ENCODE results near the gene SP110. TPM values are rescaled to one million over a fixed set of nuclear protein-coding genes. Genes with fewer than 3 reads are reported as not detected.

Gene SP110
- total RNA-seq, 1 donor from 2014 or later = 14.8 TPM

- Histone ChIP-seq H3K36me3 (ENCODE audit: control insufficient read depth, insufficient read depth, low read length) (no peaks in the 10 kb centered on the region), H3K27me3 (ENCODE audit: control insufficient read depth, insufficient read depth, low read length) (no peaks in the 10 kb centered on the region), H3K4me3 (ENCODE audit: low read depth, low read length) (no peak overlapping the region)
- DNase-seq (ENCODE audit: low read depth) = no peak
- TF ChIP-seq, protein P1, sequence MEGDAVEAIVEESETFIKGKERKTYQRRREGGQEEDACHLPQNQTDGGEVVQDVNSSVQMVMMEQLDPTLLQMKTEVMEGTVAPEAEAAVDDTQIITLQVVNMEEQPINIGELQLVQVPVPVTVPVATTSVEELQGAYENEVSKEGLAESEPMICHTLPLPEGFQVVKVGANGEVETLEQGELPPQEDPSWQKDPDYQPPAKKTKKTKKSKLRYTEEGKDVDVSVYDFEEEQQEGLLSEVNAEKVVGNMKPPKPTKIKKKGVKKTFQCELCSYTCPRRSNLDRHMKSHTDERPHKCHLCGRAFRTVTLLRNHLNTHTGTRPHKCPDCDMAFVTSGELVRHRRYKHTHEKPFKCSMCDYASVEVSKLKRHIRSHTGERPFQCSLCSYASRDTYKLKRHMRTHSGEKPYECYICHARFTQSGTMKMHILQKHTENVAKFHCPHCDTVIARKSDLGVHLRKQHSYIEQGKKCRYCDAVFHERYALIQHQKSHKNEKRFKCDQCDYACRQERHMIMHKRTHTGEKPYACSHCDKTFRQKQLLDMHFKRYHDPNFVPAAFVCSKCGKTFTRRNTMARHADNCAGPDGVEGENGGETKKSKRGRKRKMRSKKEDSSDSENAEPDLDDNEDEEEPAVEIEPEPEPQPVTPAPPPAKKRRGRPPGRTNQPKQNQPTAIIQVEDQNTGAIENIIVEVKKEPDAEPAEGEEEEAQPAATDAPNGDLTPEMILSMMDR (IDR thresholded peaks at IDR 0.05; ENCODE audit: insufficient read depth, low read length, poor library complexity, severe bottlenecking) = no peak
Measured at GRCh38 chr2:230184727-230185578, 34.8 kb downstream of the SP110 start.

GRCh38 chr2:230181195-230181594 is 38.6 kb downstream of the SP110 start:
- no peak for DNase-seq (ENCODE audit: low read depth)
- H3K27me3 ChIP-seq (ENCODE audit: control insufficient read depth, insufficient read depth, low read length) = no peaks in the 10 kb centered on the region
- no peaks in the 10 kb centered on the region for H3K36me3 ChIP-seq (ENCODE audit: control insufficient read depth, insufficient read depth, low read length)
- TF ChIP-seq, protein P1 (IDR thresholded peaks at IDR 0.05; ENCODE audit: insufficient read depth, low read length, poor library complexity, severe bottlenecking) = no peak
- no peak overlapping the region for H3K4me3 ChIP-seq (ENCODE audit: low read depth, low read length)

- H3K36me3 ChIP-seq (ENCODE audit: control insufficient read depth, insufficient read depth, low read length) = no peaks in the 10 kb centered on the region
Measured at GRCh38 chr2:230179907-230180306, 39.9 kb downstream of the SP110 start.

DNA sequence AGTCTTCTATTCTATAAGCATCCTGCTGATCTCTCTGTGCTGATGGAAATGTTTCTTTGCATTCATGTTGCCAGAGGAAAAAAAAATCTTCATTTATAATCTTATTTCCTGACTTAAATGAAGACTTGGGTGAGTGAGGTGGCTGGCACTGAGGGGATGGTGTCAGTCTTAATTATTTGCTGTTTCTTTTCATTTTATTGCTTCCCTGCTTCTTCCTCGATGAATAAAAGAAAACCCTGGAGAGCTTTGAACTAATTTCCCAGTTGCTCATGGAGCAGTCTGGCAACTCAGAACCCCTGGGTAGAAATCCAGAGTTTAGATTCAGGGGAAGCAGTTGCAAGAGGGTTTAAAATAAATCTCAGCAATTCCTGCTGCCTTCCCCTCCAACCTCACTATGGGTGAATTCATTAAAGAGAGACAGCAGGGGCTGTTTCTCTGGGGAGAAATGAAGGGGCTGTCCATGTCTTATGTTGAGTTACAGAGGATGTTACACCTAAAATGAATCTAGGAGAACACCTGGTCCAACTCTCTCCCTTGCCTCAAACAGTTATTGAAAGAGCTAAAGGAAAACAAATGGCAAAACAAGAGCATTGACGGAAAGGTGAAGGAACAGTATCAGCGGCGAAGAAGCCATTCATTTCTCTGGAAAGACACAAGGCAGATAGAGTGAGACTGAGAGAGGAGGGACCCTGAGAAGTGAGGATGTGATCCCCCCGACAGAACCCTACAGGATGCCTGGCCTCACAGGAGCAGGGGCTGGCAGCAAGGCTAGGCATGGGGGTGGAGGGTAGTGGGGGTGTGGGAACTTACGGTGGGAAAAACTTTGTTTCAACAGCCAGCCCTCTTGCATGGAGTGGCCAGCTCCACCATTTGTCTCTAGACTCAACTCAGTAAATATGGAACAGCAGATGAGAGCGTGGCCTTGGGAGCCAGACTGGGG is 41.0 kb downstream of the SP110 start:
- H3K27me3 ChIP-seq (ENCODE audit: control insufficient read depth, insufficient read depth, low read length) = no peaks in the 10 kb centered on the region
- TF ChIP-seq, protein P1 (IDR thresholded peaks at IDR 0.05; ENCODE audit: insufficient read depth, low read length, poor library complexity, severe bottlenecking) = no peak
- DNase-seq (ENCODE audit: low read depth) = no peak
- no peaks in the 10 kb centered on the region for H3K36me3 ChIP-seq (ENCODE audit: control insufficient read depth, insufficient read depth, low read length)
- H3K4me3 ChIP-seq (ENCODE audit: low read depth, low read length) = no peak overlapping the region

More at GRCh38 chr2:230179907-230180306, 39.9 kb downstream of the SP110 start:
- DNase-seq (ENCODE audit: low read depth) = no peak
- H3K27me3 ChIP-seq (ENCODE audit: control insufficient read depth, insufficient read depth, low read length) = no peaks in the 10 kb centered on the region
- TF ChIP-seq, protein P1 (IDR thresholded peaks at IDR 0.05; ENCODE audit: insufficient read depth, low read length, poor library complexity, severe bottlenecking) = no peak
- no peak overlapping the region for H3K4me3 ChIP-seq (ENCODE audit: low read depth, low read length)

DNA sequence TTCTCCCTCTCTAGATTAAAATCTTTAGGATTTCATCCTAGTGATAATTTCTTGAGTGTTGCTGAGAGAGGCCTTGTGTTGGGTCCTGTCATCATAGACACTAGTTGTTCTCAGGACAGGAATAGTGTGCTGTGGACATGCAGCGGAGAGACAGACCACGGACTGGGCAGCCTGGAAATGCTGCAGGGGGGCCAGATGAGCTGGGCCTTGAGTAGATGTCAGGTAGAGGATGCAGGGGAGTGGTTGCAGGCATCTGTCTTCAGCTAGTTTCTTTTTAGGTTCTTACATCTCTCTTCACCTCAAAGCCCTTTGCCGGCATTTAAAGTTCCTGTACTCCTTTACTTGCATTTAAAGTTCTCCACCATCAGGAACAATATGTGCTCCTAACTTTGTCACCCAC is 42.8 kb downstream of the SP110 start:
- H3K36me3 ChIP-seq (ENCODE audit: control insufficient read depth, insufficient read depth, low read length) = no peaks in the 10 kb centered on the region
- no peak for DNase-seq (ENCODE audit: low read depth)
- TF ChIP-seq, protein P1 (IDR thresholded peaks at IDR 0.05; ENCODE audit: insufficient read depth, low read length, poor library complexity, severe bottlenecking) = no peak
- H3K4me3 ChIP-seq (ENCODE audit: low read depth, low read length) = no peak overlapping the region
- no peaks in the 10 kb centered on the region for H3K27me3 ChIP-seq (ENCODE audit: control insufficient read depth, insufficient read depth, low read length)

All from kidney epithelial cell (primary cell).